D721Med (cell line): ENCODE measurements around the gene PGPEP1.

Experiments used
- DNase-seq: peaks from one replicate; pipeline ENCODE4 v3.0.0; 2011; ENCODE audit warnings: low spot score; ENCODE audit not compliant: insufficient read length
- FAIRE-seq: peaks from 2 replicates; lab custom pipeline; 2011; peaks lifted over from hg19 to GRCh38; lab: Jason Lieb, UNC
- CTCF ChIP-seq: IDR thresholded peaks from 2 replicates; pipeline ENCODE4 v1.5.1; 2012; ENCODE audit warnings: mild to moderate bottlenecking, control low read depth; ENCODE audit not compliant: insufficient read depth; ENCODE audit errors: missing control alignments

The PGPEP1 gene

DNA sequence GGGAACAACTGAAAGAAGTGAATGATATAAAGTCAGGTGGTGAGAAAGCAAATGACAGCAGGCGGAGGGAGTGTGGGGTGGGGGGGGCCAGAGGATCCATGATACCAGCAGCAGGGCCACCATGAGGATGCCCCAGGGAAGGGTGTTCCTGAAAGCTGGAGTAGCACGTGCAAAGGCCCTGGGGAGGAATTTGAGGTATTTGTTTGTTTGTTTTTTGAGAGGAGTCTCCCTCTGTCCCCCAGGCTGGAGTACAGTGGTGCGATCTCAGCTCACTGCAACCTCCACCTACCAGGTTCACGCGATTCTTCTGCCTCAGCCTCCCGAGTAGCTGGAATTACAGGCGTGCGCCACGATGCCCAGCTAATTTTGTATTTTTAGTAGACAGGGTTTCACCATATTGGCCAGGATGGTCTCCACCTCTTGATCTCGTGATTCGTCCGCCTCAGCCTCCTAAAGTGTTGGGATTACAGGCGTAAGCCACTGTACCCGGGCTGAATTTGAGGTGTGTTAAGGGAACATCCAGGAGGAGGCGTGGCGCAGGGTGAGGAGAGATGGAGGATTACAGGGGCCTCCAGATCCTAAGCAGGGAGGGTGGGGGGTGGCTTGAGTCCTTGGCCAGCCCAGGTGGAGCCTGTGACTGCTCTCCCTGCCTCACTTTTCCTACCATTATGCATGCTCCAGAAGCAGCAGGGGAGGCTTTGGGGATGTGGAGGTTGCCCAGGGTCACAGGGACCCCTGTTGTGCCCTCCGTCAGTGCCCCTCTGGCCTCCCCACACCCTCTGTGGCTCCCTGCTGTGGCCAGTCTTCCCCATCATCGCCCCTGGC is 46.5 kb upstream of the PGPEP1 start:
- no peak for TF ChIP-seq CTCF
- DNase-seq (no peak), FAIRE-seq (no peak)

GRCh38 chr19:18294467-18294864 is 45.9 kb upstream of the PGPEP1 start:
- no peak for DNase-seq
- FAIRE-seq = no peak
- TF ChIP-seq CTCF = no peak

GRCh38 chr19:18295034-18295451 is 45.4 kb upstream of the PGPEP1 start:
- no peak for DNase-seq
- no peak for FAIRE-seq
- no peak for TF ChIP-seq CTCF

GRCh38 chr19:18297308-18297707 is 43.1 kb upstream of the PGPEP1 start:
- TF ChIP-seq CTCF = no peak
- FAIRE-seq (no peak), DNase-seq (no peak)

DNA sequence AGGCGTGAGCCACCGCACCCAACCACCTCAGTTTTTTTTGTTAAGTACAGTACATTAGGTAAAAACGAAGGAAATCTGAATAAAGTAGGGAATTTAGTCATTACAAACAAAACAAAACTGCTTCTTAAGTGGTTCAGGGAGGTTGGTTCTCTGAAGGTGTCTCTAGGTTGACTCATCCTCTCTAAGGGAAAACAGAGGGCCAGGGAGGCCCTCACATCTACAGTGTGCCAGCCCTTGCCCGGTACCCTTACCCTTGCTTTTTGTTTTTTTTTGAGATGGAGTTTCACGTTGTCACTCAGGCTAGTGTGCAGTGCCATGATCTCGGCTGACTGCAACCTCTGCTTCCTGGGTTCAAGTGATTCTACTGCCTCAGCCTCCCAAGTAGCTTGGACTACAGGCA is 41.8 kb upstream of the PGPEP1 start:
- DNase-seq = no peak
- FAIRE-seq = no peak
- TF ChIP-seq CTCF = no peak

GRCh38 chr19:18299654-18300053 is 40.7 kb upstream of the PGPEP1 start:
- DNase-seq = no peak
- no peak for FAIRE-seq
- no peak for TF ChIP-seq CTCF
